K562 (cell line): Measurements from ENCODE around the gene NEURL2. TPM values are rescaled to one million over a fixed set of nuclear protein-coding genes. Genes with fewer than 3 reads are reported as not detected.

Experiments
- DPF2 ChIP-seq: fragments of 450-650 bp; IDR thresholded peaks from 2 replicates; pipeline ENCODE4 v1.6.1; 2016
- FOXA3 ChIP-seq, 2 experiments: fragments of 450-650 bp in 1 of 2; sonication (generic) in 1 of 2; formaldehyde crosslinking; IDR thresholded peaks in 1 of 2; conservative IDR thresholded peaks in 1 of 2; 2 replicates each; pipeline versions ENCODE4 v1.4.0 to v1.8.0; 2020 to 2022; ENCODE audit warnings: mild to moderate bottlenecking in 2 of 2, missing genetic modification reagents in 1 of 2
- KAT8 ChIP-seq: fragments of 450-650 bp; IDR thresholded peaks from 2 replicates; pipeline ENCODE4 v1.6.1; 2016; ENCODE audit warnings: low read depth, mild to moderate bottlenecking
- L3MBTL2 ChIP-seq: fragments of 450-650 bp; IDR thresholded peaks from 2 replicates; pipeline ENCODE4 v1.6.1; 2016; ENCODE audit warnings: mild to moderate bottlenecking, moderate library complexity
- NFE2 ChIP-seq: IDR thresholded peaks from 2 replicates; pipeline ENCODE4 v1.6.1; 2014; ENCODE audit warnings: antibody characterized with exemption, low read depth
- STAT5A ChIP-seq: IDR thresholded peaks from 2 replicates; pipeline ENCODE4 v1.6.1; 2012; ENCODE audit warnings: low read length, inconsistent platforms, borderline replicate concordance
- TEAD1 ChIP-seq, 2 experiments: fragments of 450-650 bp in 1 of 2; sonication (generic) in 1 of 2; formaldehyde crosslinking; IDR thresholded peaks; 2 replicates each; pipeline versions ENCODE4 v1.4.0 to v1.8.0; 2020 to 2022; ENCODE audit warnings: mild to moderate bottlenecking in 2 of 2, missing genetic modification reagents in 1 of 2
- U2AF1 ChIP-seq: fragments of 200-400 bp; formaldehyde crosslinking; optimal IDR thresholded peaks from 2 replicates; pipeline ENCODE3; 2017; ENCODE audit warnings: mild to moderate bottlenecking, low read depth, low read length, moderate library complexity
- ZNF354B ChIP-seq: fragments of 250-450 bp; sonication (Bioruptor Pico); IDR thresholded peaks from 2 replicates; pipeline ENCODE4 v1.4.0; 2020
- polyA plus RNA-seq, 8 experiments: library from polyadenylated mRNA; depleted of rRNA in 4 of 8; stranded (reverse) in 5 of 8; unstranded in 3 of 8; fragments of >200 nt; fragmentation: Nextera tagmentation in 2 of 8; fragmentation: Illumina TruSeq in 1 of 8; extraction: Ambion mirVana in 2 of 8; extraction: Trizol in 1 of 8; gene quantifications; 2 replicates each; pipeline versions ENCODE4 v1.2.1 to v1.2.3, GENCODE V29; 2011 to 2014; ENCODE audit warnings: inconsistent platforms in 1 of 8, missing spikeins in 1 of 8
- total RNA-seq, 7 experiments: library from RNA; depleted of rRNA in 6 of 7; stranded (reverse); fragments of >200 nt in 6 of 7; fragmentation: Illumina TruSeq in 2 of 7; extraction: Trizol in 2 of 7; gene quantifications; 2 replicates each; pipeline versions ENCODE4 v1.2.1 to v1.2.3, GENCODE V29; 2011 to 2021; ENCODE audit warnings: low replicate concordance in 1 of 7
- TF ChIP-seq, protein P1 (sequence below): fragments of 200-800 bp; sonication (Bioruptor generic); IDR thresholded peaks from 2 replicates; pipeline ENCODE4 v1.6.1; 2017; ENCODE audit warnings: missing genetic modification characterization, missing compliant biosample characterization
- TF ChIP-seq, protein P2 (sequence below), 2 experiments: fragments of 450-650 bp in 1 of 2; IDR thresholded peaks; 2 replicates each; pipeline ENCODE4 v1.6.1; 2011 to 2017; ENCODE audit warnings: low read depth in 2 of 2, antibody characterized with exemption in 1 of 2, borderline replicate concordance in 1 of 2, low read length in 1 of 2, mild to moderate bottlenecking in 1 of 2, mixed read lengths in 1 of 2; ENCODE audit not compliant: control insufficient read depth in 1 of 2
- TF ChIP-seq, protein P3 (sequence below), 2 experiments: IDR thresholded peaks; 2 replicates each; pipeline ENCODE4 v1.6.1; 2011; ENCODE audit warnings: borderline replicate concordance in 1 of 2, control low read depth in 1 of 2, low read depth in 1 of 2, low read length in 1 of 2, mild to moderate bottlenecking in 1 of 2, mixed read lengths in 1 of 2, moderate library complexity in 1 of 2; ENCODE audit not compliant: insufficient read depth in 1 of 2, insufficient read length in 1 of 2, poor library complexity in 1 of 2, severe bottlenecking in 1 of 2; ENCODE audit errors: extremely low read depth in 1 of 2
- TF ChIP-seq, protein P4 (sequence below), 2 experiments: fragments of 150-350 bp in 1 of 2; IDR thresholded peaks; 2 replicates each; pipeline ENCODE4 v1.6.1; 2012 to 2016; ENCODE audit warnings: low read depth in 2 of 2, low read length in 2 of 2, mild to moderate bottlenecking in 1 of 2, moderate library complexity in 1 of 2

Gene NEURL2
- total and polyA plus RNA-seq, 9 of the 15 experiments (the other 6 are each of a cell fraction or from before 2014, with no cell fraction given), result 0.22 to 1.9 (median 0.50) TPM; not detected in 1

DNA sequence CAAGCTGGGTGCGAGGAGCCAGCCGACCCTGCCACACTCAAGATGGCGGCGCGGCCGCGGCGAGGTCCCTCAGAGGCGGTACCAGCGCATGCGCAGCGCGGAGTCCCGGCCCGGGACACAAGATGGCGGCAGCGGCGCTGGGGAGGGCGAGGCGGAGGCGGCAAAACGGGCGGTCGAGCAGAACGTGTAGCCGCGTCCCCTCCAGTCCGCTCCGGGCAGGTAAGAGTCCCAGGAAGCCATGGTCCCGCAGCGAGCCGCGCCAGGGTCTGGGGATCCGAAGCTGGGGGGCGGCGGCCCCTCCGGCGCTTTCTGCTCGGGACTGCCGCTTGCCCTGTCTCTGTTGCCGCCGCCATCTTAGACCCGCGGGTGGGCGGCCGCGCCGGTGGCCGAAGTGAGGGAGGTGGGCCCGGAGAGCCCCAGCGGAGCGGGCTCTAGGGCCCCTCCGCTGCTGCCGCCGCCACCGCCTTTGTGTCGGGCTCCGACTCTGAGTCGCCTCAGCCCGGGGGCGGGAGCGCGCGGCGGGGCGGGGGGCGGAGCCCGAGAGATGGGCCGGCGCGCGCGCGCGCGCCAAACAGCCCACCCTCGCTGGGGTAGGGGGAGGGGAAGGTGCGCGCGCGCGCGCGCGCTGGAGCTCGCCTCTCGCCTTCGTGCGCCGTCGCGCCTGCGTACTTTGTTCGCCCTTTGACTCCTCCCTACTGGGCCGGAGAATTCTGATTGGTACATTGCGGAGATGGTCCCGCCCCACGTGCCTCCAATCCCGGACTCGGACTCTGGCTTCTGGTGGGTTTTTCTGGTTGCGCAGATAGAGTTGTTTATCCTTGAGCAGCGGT is 43.8 kb upstream of the NEURL2 start, which contains the start of gene PCIF1 (continued):
- TF ChIP-seq ZNF354B (CRISPR knock-in tag), result no peak
- TF ChIP-seq NFE2, result no peak; the same call in 1 of the 2 replicates
- no peak; the same call in 1 of the 2 replicates for TF ChIP-seq STAT5A
- TF ChIP-seq, protein P1, sequence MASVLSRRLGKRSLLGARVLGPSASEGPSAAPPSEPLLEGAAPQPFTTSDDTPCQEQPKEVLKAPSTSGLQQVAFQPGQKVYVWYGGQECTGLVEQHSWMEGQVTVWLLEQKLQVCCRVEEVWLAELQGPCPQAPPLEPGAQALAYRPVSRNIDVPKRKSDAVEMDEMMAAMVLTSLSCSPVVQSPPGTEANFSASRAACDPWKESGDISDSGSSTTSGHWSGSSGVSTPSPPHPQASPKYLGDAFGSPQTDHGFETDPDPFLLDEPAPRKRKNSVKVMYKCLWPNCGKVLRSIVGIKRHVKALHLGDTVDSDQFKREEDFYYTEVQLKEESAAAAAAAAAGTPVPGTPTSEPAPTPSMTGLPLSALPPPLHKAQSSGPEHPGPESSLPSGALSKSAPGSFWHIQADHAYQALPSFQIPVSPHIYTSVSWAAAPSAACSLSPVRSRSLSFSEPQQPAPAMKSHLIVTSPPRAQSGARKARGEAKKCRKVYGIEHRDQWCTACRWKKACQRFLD (CRISPR knock-in tag), result peak; percentile 93; the same call in 1 of the 2 replicates
- no peak for TF ChIP-seq DPF2
- peak; percentile 28; the same call in 1 of the 2 replicates for TF ChIP-seq L3MBTL2
- TF ChIP-seq U2AF1, result peak; percentile 99
- TF ChIP-seq KAT8, result peak; percentile 49; the same call in 1 of the 2 replicates
- TF ChIP-seq, protein P2, sequence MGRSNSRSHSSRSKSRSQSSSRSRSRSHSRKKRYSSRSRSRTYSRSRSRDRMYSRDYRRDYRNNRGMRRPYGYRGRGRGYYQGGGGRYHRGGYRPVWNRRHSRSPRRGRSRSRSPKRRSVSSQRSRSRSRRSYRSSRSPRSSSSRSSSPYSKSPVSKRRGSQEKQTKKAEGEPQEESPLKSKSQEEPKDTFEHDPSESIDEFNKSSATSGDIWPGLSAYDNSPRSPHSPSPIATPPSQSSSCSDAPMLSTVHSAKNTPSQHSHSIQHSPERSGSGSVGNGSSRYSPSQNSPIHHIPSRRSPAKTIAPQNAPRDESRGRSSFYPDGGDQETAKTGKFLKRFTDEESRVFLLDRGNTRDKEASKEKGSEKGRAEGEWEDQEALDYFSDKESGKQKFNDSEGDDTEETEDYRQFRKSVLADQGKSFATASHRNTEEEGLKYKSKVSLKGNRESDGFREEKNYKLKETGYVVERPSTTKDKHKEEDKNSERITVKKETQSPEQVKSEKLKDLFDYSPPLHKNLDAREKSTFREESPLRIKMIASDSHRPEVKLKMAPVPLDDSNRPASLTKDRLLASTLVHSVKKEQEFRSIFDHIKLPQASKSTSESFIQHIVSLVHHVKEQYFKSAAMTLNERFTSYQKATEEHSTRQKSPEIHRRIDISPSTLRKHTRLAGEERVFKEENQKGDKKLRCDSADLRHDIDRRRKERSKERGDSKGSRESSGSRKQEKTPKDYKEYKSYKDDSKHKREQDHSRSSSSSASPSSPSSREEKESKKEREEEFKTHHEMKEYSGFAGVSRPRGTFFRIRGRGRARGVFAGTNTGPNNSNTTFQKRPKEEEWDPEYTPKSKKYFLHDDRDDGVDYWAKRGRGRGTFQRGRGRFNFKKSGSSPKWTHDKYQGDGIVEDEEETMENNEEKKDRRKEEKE (IDR thresholded peaks at IDR 0.05; ENCODE audit: borderline replicate concordance in 1 of 2, control insufficient read depth in 1 of 2, low read depth in 2 of 2, low read length in 1 of 2), result no peak
- no peak for TF ChIP-seq FOXA3 (CRISPR knock-in tag; conservative IDR thresholded peaks at IDR 0.05 in 1 of 2, IDR thresholded peaks at IDR 0.05 in 1 of 2)
- TF ChIP-seq, protein P3, sequence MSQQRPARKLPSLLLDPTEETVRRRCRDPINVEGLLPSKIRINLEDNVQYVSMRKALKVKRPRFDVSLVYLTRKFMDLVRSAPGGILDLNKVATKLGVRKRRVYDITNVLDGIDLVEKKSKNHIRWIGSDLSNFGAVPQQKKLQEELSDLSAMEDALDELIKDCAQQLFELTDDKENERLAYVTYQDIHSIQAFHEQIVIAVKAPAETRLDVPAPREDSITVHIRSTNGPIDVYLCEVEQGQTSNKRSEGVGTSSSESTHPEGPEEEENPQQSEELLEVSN (IDR thresholded peaks at IDR 0.05; ENCODE audit: borderline replicate concordance in 1 of 2, extremely low read depth in 1 of 2, insufficient read depth in 1 of 2, insufficient read length in 1 of 2, low read depth in 1 of 2, low read length in 1 of 2, poor library complexity in 1 of 2, severe bottlenecking in 1 of 2), result peak; percentile 50 to 58
- peak; percentile 29 to 40; a peak in 2 of 4 replicates for TF ChIP-seq TEAD1 (CRISPR knock-in tag; IDR thresholded peaks at IDR 0.05)
- TF ChIP-seq, protein P4, sequence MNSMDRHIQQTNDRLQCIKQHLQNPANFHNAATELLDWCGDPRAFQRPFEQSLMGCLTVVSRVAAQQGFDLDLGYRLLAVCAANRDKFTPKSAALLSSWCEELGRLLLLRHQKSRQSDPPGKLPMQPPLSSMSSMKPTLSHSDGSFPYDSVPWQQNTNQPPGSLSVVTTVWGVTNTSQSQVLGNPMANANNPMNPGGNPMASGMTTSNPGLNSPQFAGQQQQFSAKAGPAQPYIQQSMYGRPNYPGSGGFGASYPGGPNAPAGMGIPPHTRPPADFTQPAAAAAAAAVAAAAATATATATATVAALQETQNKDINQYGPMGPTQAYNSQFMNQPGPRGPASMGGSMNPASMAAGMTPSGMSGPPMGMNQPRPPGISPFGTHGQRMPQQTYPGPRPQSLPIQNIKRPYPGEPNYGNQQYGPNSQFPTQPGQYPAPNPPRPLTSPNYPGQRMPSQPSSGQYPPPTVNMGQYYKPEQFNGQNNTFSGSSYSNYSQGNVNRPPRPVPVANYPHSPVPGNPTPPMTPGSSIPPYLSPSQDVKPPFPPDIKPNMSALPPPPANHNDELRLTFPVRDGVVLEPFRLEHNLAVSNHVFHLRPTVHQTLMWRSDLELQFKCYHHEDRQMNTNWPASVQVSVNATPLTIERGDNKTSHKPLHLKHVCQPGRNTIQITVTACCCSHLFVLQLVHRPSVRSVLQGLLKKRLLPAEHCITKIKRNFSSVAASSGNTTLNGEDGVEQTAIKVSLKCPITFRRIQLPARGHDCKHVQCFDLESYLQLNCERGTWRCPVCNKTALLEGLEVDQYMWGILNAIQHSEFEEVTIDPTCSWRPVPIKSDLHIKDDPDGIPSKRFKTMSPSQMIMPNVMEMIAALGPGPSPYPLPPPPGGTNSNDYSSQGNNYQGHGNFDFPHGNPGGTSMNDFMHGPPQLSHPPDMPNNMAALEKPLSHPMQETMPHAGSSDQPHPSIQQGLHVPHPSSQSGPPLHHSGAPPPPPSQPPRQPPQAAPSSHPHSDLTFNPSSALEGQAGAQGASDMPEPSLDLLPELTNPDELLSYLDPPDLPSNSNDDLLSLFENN (IDR thresholded peaks at IDR 0.05; ENCODE audit: low read depth in 2 of 2, low read length in 2 of 2), result no peak; a peak in 1 of 4 replicates
